B cell (primary cell): ENCODE results near the gene ANKRD13D. TPM values are rescaled to one million over a fixed set of nuclear protein-coding genes. Genes with fewer than 3 reads are reported as not detected.
A peak's percentile ranks its signal among the peaks of the same experiment; 100 is the strongest.

Experiments
- ATAC-seq: fragments of 200-7000 bp; cut with Tn5 transposase; one replicate; pipeline ENCODE4 v1.10.0; 2021; ENCODE audit warnings: low read depth, mild to moderate bottlenecking, moderate number of reproducible peaks, moderate library complexity
- CTCF ChIA-PET: fragments of 350-600 bp; sonication (Branson Sonifier 250); formaldehyde crosslinking; loops from one replicate; lab custom pipeline; 2021; ENCODE audit warnings: antibody characterized with exemption, inconsistent platforms; lab: Charles Lee
- POLR2A ChIA-PET: fragments of 350-600 bp; sonication (Branson Sonifier 250); formaldehyde crosslinking; loops from one replicate; lab custom pipeline; 2021; ENCODE audit warnings: antibody characterized with exemption; lab: Charles Lee
- DNase-seq: peaks from one replicate; pipeline ENCODE4 v3.0.0; 2013
- H2AFZ ChIP-seq: 2 replicates; pipeline ENCODE4 v1.6.1; 2012; ENCODE audit warnings: mild to moderate bottlenecking, low read depth, low read length; ENCODE audit not compliant: insufficient read depth, poor library complexity, severe bottlenecking
- H3K27ac ChIP-seq, 2 donors: 1 replicate in 1 of 2; 2 replicates in 1 of 2; pipeline ENCODE4 v1.5.1; 2012 to 2013; ENCODE audit warnings: low read length in 2 of 2, mild to moderate bottlenecking in 2 of 2, moderate library complexity in 1 of 2
- H3K27me3 ChIP-seq, 4 experiments: fragments of 200-600 bp in 1 of 4; sonication (generic) in 1 of 4; replicated peaks in 1 of 4; 1 replicate in 2 of 4; 2 replicates in 2 of 4; pipeline versions ENCODE4 v1.6.1 to v1.7.0; 2013 to 2016; ENCODE audit warnings: low read length in 3 of 4, mild to moderate bottlenecking in 2 of 4, mixed read lengths in 1 of 4, moderate library complexity in 1 of 4; ENCODE audit not compliant: insufficient read depth in 4 of 4, control insufficient read depth in 3 of 4; ENCODE audit errors: control extremely low read depth in 1 of 4
- H3K36me3 ChIP-seq, 2 experiments: replicated peaks in 1 of 2; 1 replicate in 1 of 2; 2 replicates in 1 of 2; pipeline versions ENCODE4 v1.6.1 to v1.7.1; 2013; ENCODE audit warnings: low read length in 1 of 2; ENCODE audit not compliant: insufficient read depth in 2 of 2, control insufficient read depth in 1 of 2; ENCODE audit errors: control extremely low read depth in 1 of 2, extremely low read depth in 1 of 2
- H3K4me1 ChIP-seq, 2 donors: fragments of 200-600 bp in 1 of 2; sonication (generic) in 1 of 2; 1 replicate in 1 of 2; 2 replicates in 1 of 2; pipeline versions ENCODE4 v1.5.1 to v1.6.1; 2013 to 2017; ENCODE audit warnings: low read length in 2 of 2; ENCODE audit not compliant: control insufficient read depth in 2 of 2, insufficient read depth in 2 of 2
- H3K4me2 ChIP-seq: replicated peaks from 2 replicates; pipeline ENCODE3; 2012; ENCODE audit warnings: mild to moderate bottlenecking, low read depth, low read length; ENCODE audit not compliant: poor library complexity, severe bottlenecking
- H3K4me3 ChIP-seq, 5 experiments: fragments of 200-600 bp in 1 of 5; sonication (generic) in 1 of 5; 1 replicate in 3 of 5; 2 replicates in 2 of 5; pipeline versions ENCODE4 v1.5.1 to v1.7.0; 2011 to 2016; ENCODE audit warnings: low read length in 4 of 5, mild to moderate bottlenecking in 4 of 5, low read depth in 2 of 5, control low read depth in 1 of 5, moderate library complexity in 1 of 5; ENCODE audit not compliant: insufficient read depth in 1 of 5; ENCODE audit errors: control extremely low read depth in 1 of 5, extremely low read depth in 1 of 5
- H3K79me2 ChIP-seq: fragments of 200-600 bp; sonication (generic); one replicate; pipeline ENCODE4 v1.6.0; 2016; ENCODE audit warnings: low read length; ENCODE audit not compliant: control insufficient read depth, insufficient read depth
- H3K9ac ChIP-seq: fragments of 200-600 bp; sonication (generic); 2 replicates; pipeline ENCODE4 v1.6.1; 2017; ENCODE audit warnings: mild to moderate bottlenecking, low read length, moderate library complexity
- H3K9me3 ChIP-seq, 3 donors: one replicate each; pipeline versions ENCODE4 v1.6.1 to v1.7.1; 2013; ENCODE audit warnings: low read length in 2 of 3; ENCODE audit not compliant: control insufficient read depth in 2 of 3, insufficient read depth in 1 of 3; ENCODE audit errors: control extremely low read depth in 1 of 3
- H4K20me1 ChIP-seq: 2 replicates; pipeline ENCODE4 v1.6.0; 2012; ENCODE audit warnings: mild to moderate bottlenecking, low read length; ENCODE audit not compliant: insufficient read depth, control insufficient read depth, poor library complexity, severe bottlenecking
- H3K27ac Mint-ChIP-seq: one replicate; pipeline ENCODE4 v1.8.0; 2021; ENCODE audit warnings: mixed read lengths
- H3K27me3 Mint-ChIP-seq: one replicate; pipeline ENCODE4 v1.8.0; 2021; ENCODE audit warnings: mixed read lengths
- H3K4me1 Mint-ChIP-seq: one replicate; pipeline ENCODE4 v1.8.0; 2021; ENCODE audit warnings: mixed read lengths
- H3K4me3 Mint-ChIP-seq: one replicate; pipeline ENCODE4 v1.8.0; 2021; ENCODE audit warnings: mixed read lengths
- H3K9me3 Mint-ChIP-seq: one replicate; pipeline ENCODE4 v1.8.0; 2022; ENCODE audit warnings: mixed read lengths; ENCODE audit not compliant: insufficient read depth
- EZH2 ChIP-seq: IDR thresholded peaks from 2 replicates; pipeline ENCODE4 v1.6.1; 2012; ENCODE audit warnings: borderline replicate concordance, low read depth, mild to moderate bottlenecking, moderate library complexity, low read length; ENCODE audit not compliant: insufficient read depth, poor library complexity, severe bottlenecking
- WGBS: methylation state at CpG from one replicate; pipeline ENCODE4 v1.1.5; 2013; ENCODE audit warnings: missing lambda C conversion rate; ENCODE audit not compliant: insufficient coverage; 5-methylcytosine and 5-hydroxymethylcytosine counted together
- intact Hi-C: fragments of 100-400 bp; cut with micrococcal nuclease; formaldehyde crosslinking; loops from one replicate; pipeline ENCODE4 v1.10.0; 2022
- polyA plus RNA-seq: library from polyadenylated mRNA; depleted of rRNA; stranded (reverse); fragments of >200 nt; gene quantifications from 2 replicates; pipeline ENCODE4 v1.2.3, GENCODE V29; 2012
- total RNA-seq, 2 donors: library from RNA; stranded (reverse); fragments of 120-200 nt in 1 of 2; gene quantifications; 1 replicate in 1 of 2; 2 replicates in 1 of 2; pipeline versions ENCODE4 v1.2.3 to v1.2.4, GENCODE V29; 2013 to 2022
- TF ChIP-seq, protein P1 (sequence below): fragments of 200-600 bp; IDR thresholded peaks from one replicate; pipeline ENCODE4 v1.8.0; 2022; ENCODE audit warnings: antibody characterized with exemption, mild to moderate bottlenecking

ANKRD13D gene
- total and polyA plus RNA-seq, 2 donors (not counting 1 experiment from before 2014, with no cell fraction given): 189 to 252 TPM

DNA sequence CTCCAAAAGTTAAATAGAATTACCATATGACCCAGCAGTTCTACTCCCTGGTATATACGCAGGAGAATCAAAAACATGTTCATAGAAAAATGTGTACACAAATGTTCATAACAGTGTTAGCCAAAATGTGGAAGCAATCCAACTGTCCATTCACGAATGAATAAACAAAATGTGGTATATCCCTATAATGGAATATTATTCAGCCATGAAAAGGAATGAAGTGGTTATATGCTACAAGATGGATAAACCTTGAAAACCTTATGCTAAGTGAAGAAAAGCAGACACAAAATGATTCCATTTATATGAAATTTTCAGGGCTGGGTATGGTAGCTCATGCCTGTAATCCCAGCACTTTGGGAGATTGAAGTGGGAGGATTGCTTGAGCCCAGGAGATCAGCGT, 48.2 kb downstream of the ANKRD13D start:
- Mint-ChIP-seq H3K27me3 (no peaks in the 10 kb centered on the region), H3K9me3 (no peaks in the 10 kb centered on the region), H3K4me3 (no peak overlapping the region), H3K4me1 (peaks cover 1% of the 10 kb centered on the region), H3K27ac (no peak overlapping the region)
- intact Hi-C loops: no loop called here
- no peak overlapping the region for H3K9ac ChIP-seq
- peaks cover 0 to 4% (median 0%) of the 10 kb centered on the region in 3 donors for H3K9me3 ChIP-seq
- H2AFZ ChIP-seq: no peak overlapping the region
- H3K4me3 ChIP-seq: no peak overlapping the region
- no peaks in the 10 kb centered on the region for H3K36me3 ChIP-seq
- DNase-seq: no peak
- no peaks in the 10 kb centered on the region for H3K4me1 ChIP-seq
- H3K27ac ChIP-seq: no peak overlapping the region
- H3K4me2 ChIP-seq: no peak overlapping the region
- CTCF ChIA-PET: interaction anchor here (1.0 to 39.5 kb wide), 4 partner anchors 10 to 34 kb away, joined by 3 to 2379 read pairs (median 4); partner anchors contain the start of genes CLCF1, POLD4 and RAD9A
- no CpG with 5 or more reads among the region's 3 CpGs for WGBS
- TF ChIP-seq, protein P1, sequence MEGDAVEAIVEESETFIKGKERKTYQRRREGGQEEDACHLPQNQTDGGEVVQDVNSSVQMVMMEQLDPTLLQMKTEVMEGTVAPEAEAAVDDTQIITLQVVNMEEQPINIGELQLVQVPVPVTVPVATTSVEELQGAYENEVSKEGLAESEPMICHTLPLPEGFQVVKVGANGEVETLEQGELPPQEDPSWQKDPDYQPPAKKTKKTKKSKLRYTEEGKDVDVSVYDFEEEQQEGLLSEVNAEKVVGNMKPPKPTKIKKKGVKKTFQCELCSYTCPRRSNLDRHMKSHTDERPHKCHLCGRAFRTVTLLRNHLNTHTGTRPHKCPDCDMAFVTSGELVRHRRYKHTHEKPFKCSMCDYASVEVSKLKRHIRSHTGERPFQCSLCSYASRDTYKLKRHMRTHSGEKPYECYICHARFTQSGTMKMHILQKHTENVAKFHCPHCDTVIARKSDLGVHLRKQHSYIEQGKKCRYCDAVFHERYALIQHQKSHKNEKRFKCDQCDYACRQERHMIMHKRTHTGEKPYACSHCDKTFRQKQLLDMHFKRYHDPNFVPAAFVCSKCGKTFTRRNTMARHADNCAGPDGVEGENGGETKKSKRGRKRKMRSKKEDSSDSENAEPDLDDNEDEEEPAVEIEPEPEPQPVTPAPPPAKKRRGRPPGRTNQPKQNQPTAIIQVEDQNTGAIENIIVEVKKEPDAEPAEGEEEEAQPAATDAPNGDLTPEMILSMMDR: no peak
- no peak for TF ChIP-seq EZH2
- H3K79me2 ChIP-seq: peaks cover 3% of the 10 kb centered on the region
- ATAC-seq: no peak
- POLR2A ChIA-PET: no interaction called here
- no peaks in the 10 kb centered on the region for H4K20me1 ChIP-seq
- H3K27me3 ChIP-seq: no peaks in the 10 kb centered on the region

GRCh38 chr11:67344264-67344663, 55.2 kb downstream of the ANKRD13D start:
- POLR2A ChIA-PET: interaction anchor here (0.5 to 2.7 kb wide), 9 partner anchors 9 to 452 kb away, joined by 3 to 14 read pairs (median 4); partner anchors contain the start of genes AIP, ANKRD13D, CLCF1 and POLD4
- Histone ChIP-seq H2AFZ (peak overlapping the region; percentile 21), H3K4me1 (peaks cover 47 to 61% of the 10 kb centered on the region in 2 donors), H3K27me3 (no peaks in the 10 kb centered on the region), H3K27ac (peak overlapping the region; percentile 61 to 84), H3K9me3 (peaks cover 0 to 4% (median 0%) of the 10 kb centered on the region in 3 donors), H3K79me2 (peaks cover 27% of the 10 kb centered on the region), H4K20me1 (no peaks in the 10 kb centered on the region), H3K4me2 (peak overlapping the region; percentile 49), H3K4me3 (no peak overlapping the region), H3K9ac (no peak overlapping the region), H3K36me3 (no peaks in the 10 kb centered on the region)
- Mint-ChIP-seq H3K4me1 (peaks cover 55% of the 10 kb centered on the region), H3K4me3 (peak overlapping the region; percentile 62), H3K9me3 (no peaks in the 10 kb centered on the region), H3K27ac (peak overlapping the region; percentile 88), H3K27me3 (no peaks in the 10 kb centered on the region)
- intact Hi-C loops: loop anchor here (10.0 kb wide), 1 partner anchor 229 kb away; the partner anchor contains the start of gene KDM2A
- 93% methylated on average over 2 of the region's 4 CpGs for WGBS
- DNase-seq: peak; percentile 53
- TF ChIP-seq, protein P1: no peak
- TF ChIP-seq EZH2: no peak
- peak; percentile 48 for ATAC-seq
- CTCF ChIA-PET: interaction anchor here (0.6 to 39.5 kb wide), 11 partner anchors 9 to 219 kb away, joined by 3 to 2379 read pairs (median 10); partner anchors contain the start of genes CLCF1, GRK2, POLD4 and RAD9A
